OCI-LY1 (cell line): Measurements from ENCODE around the gene NPAS2.

Experiments used
- EZH2 ChIP-seq: fragments of 200-600 bp; sonication (generic), shearing (Covaris generic); IDR thresholded peaks from 2 replicates; pipeline ENCODE4 v1.8.0; 2017; ENCODE audit warnings: borderline replicate concordance, mixed run types, mild to moderate bottlenecking, antibody characterized with exemption, low read length, moderate library complexity, mixed read lengths
- TF ChIP-seq, protein P1 (sequence below): fragments of 200-600 bp; sonication (generic), shearing (Covaris generic); IDR thresholded peaks from 2 replicates; pipeline ENCODE4 v1.5.1; 2017; ENCODE audit warnings: mild to moderate bottlenecking, antibody characterized with exemption, low read length, moderate library complexity, mixed read lengths

DNA sequence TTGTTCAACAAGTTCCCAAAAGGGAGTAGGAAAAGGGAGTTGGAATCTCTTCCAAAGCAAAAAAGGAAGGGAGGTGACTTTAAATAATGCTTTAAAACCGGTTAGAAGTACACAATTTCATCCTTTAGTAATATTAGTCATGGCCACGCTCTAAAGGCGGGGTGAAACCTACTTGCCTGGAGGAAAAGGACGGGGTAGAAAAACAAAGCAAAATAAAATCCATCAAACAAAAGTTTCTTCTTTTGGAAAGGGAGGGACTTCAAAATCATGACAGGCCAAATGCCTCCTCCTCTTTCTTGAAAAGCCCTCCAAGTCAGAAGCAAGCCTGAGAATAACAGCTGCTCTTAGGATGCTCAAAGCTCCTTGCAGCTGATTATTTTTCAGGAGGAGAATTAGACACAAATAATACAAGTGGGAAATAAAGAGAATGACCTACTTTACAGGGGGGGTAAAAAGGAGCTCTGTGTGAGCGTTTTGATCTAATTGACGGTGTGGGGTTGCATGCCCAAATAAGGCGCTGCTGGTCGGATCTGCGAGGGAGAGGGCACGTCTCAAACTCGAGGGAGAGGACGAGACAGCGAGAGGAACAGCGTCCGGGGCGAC lies 1.8 kb upstream of the NPAS2 start:
- no peak for TF ChIP-seq EZH2
- TF ChIP-seq, protein P1, sequence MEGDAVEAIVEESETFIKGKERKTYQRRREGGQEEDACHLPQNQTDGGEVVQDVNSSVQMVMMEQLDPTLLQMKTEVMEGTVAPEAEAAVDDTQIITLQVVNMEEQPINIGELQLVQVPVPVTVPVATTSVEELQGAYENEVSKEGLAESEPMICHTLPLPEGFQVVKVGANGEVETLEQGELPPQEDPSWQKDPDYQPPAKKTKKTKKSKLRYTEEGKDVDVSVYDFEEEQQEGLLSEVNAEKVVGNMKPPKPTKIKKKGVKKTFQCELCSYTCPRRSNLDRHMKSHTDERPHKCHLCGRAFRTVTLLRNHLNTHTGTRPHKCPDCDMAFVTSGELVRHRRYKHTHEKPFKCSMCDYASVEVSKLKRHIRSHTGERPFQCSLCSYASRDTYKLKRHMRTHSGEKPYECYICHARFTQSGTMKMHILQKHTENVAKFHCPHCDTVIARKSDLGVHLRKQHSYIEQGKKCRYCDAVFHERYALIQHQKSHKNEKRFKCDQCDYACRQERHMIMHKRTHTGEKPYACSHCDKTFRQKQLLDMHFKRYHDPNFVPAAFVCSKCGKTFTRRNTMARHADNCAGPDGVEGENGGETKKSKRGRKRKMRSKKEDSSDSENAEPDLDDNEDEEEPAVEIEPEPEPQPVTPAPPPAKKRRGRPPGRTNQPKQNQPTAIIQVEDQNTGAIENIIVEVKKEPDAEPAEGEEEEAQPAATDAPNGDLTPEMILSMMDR = no peak
